ENCODE measurements around the gene ATP6V1F.

Gene ATP6V1F

GRCh38 chr7:128845987-128846386, 16.7 kb upstream of the ATP6V1F start:
- Histone ChIP-seq H3K4me1 (peaks cover 6% of the 10 kb centered on the region), H3K9me3 (no peaks in the 10 kb centered on the region), H3K36me3 (peaks cover 27% of the 10 kb centered on the region), H3K27me3 (no peaks in the 10 kb centered on the region), H3K4me3 (ENCODE audit: low read depth, low read length) (no peak overlapping the region)
- DNase-seq, result no peak
- TF ChIP-seq CTCF (IDR thresholded peaks at IDR 0.05; ENCODE audit: low read depth, low read length), result no peak

- no peaks in the 10 kb centered on the region for H3K9me3 ChIP-seq
- TF ChIP-seq CTCF (IDR thresholded peaks at IDR 0.05; ENCODE audit: low read depth, low read length), result no peak
- H3K36me3 ChIP-seq, result peaks cover 28% of the 10 kb centered on the region
- no peaks in the 10 kb centered on the region for H3K27me3 ChIP-seq
- DNase-seq, result no peak
- H3K4me1 ChIP-seq, result no peaks in the 10 kb centered on the region
- H3K4me3 ChIP-seq (ENCODE audit: low read depth, low read length), result no peak overlapping the region
These were observed 15.7 kb upstream of the ATP6V1F start for GRCh38 chr7:128846781-128847444.

GRCh38 chr7:128847721-128848211, 14.9 kb upstream of the ATP6V1F start:
- H3K9me3 ChIP-seq, result no peaks in the 10 kb centered on the region
- DNase-seq, result no peak
- H3K36me3 ChIP-seq, result peaks cover 32% of the 10 kb centered on the region
- no peak for TF ChIP-seq CTCF (IDR thresholded peaks at IDR 0.05; ENCODE audit: low read depth, low read length)
- no peaks in the 10 kb centered on the region for H3K4me1 ChIP-seq
- no peaks in the 10 kb centered on the region for H3K27me3 ChIP-seq
- H3K4me3 ChIP-seq (ENCODE audit: low read depth, low read length), result no peak overlapping the region

- no peaks in the 10 kb centered on the region for H3K27me3 ChIP-seq
- DNase-seq, result no peak
- no peaks in the 10 kb centered on the region for H3K4me1 ChIP-seq
- H3K36me3 ChIP-seq, result peaks cover 30% of the 10 kb centered on the region
- no peak overlapping the region for H3K4me3 ChIP-seq (ENCODE audit: low read depth, low read length)
- no peak for TF ChIP-seq CTCF (IDR thresholded peaks at IDR 0.05; ENCODE audit: low read depth, low read length)
- no peaks in the 10 kb centered on the region for H3K9me3 ChIP-seq
These were observed 14.1 kb upstream of the ATP6V1F start for GRCh38 chr7:128848289-128849155.

GRCh38 chr7:128849156-128849515, 13.5 kb upstream of the ATP6V1F start:
- no peaks in the 10 kb centered on the region for H3K4me1 ChIP-seq
- DNase-seq, result no peak
- H3K27me3 ChIP-seq, result no peaks in the 10 kb centered on the region
- H3K4me3 ChIP-seq (ENCODE audit: low read depth, low read length), result no peak overlapping the region
- H3K36me3 ChIP-seq, result peaks cover 29% of the 10 kb centered on the region
- H3K9me3 ChIP-seq, result no peaks in the 10 kb centered on the region
- no peak for TF ChIP-seq CTCF (IDR thresholded peaks at IDR 0.05; ENCODE audit: low read depth, low read length)
